ENCODE measurements around the gene TBCK.

GRCh38 chr4:106172861-106173260, 143.1 kb downstream of the TBCK start:
- TF ChIP-seq CTCF (IDR thresholded peaks at IDR 0.05) (no peak), POLR2A (IDR thresholded peaks at IDR 0.05) (no peak)

Data from lower leg skin (tissue), 3 donors.